ENCODE measurements around the gene INPP4B.

INPP4B gene

GRCh38 chr4:142281999-142282398 is 564.1 kb downstream of the INPP4B start:
- no peaks in the 10 kb centered on the region for H3K27me3 ChIP-seq (replicated peaks; ENCODE audit: control insufficient read depth, insufficient read depth, low read length)
- DNase-seq (ENCODE audit: extremely low read depth, insufficient read length), result no peak
- no peak for TF ChIP-seq CTCF (IDR thresholded peaks at IDR 0.05; ENCODE audit: insufficient read depth, low read length, poor library complexity, severe bottlenecking)
- H3K4me3 ChIP-seq (replicated peaks; ENCODE audit: low read depth, low read length), result no peak overlapping the region
- no peaks in the 10 kb centered on the region for H3K36me3 ChIP-seq (ENCODE audit: control insufficient read depth, insufficient read depth, low read length)

GRCh38 chr4:142278663-142279062 is 567.4 kb downstream of the INPP4B start:
- no peak overlapping the region for H3K4me3 ChIP-seq (replicated peaks; ENCODE audit: low read depth, low read length)
- TF ChIP-seq CTCF (IDR thresholded peaks at IDR 0.05; ENCODE audit: insufficient read depth, low read length, poor library complexity, severe bottlenecking), result no peak
- no peak for DNase-seq (ENCODE audit: extremely low read depth, insufficient read length)
- H3K36me3 ChIP-seq (ENCODE audit: control insufficient read depth, insufficient read depth, low read length), result no peaks in the 10 kb centered on the region
- no peaks in the 10 kb centered on the region for H3K27me3 ChIP-seq (replicated peaks; ENCODE audit: control insufficient read depth, insufficient read depth, low read length)

- H3K27me3 ChIP-seq (replicated peaks; ENCODE audit: control insufficient read depth, insufficient read depth, low read length), result no peaks in the 10 kb centered on the region
- no peak overlapping the region for H3K4me3 ChIP-seq (replicated peaks; ENCODE audit: low read depth, low read length)
- H3K36me3 ChIP-seq (ENCODE audit: control insufficient read depth, insufficient read depth, low read length), result no peaks in the 10 kb centered on the region
- TF ChIP-seq CTCF (IDR thresholded peaks at IDR 0.05; ENCODE audit: insufficient read depth, low read length, poor library complexity, severe bottlenecking), result no peak
- DNase-seq (ENCODE audit: extremely low read depth, insufficient read length), result no peak
Observed at GRCh38 chr4:142278171-142278570, 567.9 kb downstream of the INPP4B start.

GRCh38 chr4:142274137-142274536 is 572.0 kb downstream of the INPP4B start:
- no peak for TF ChIP-seq CTCF (IDR thresholded peaks at IDR 0.05; ENCODE audit: insufficient read depth, low read length, poor library complexity, severe bottlenecking)
- H3K27me3 ChIP-seq (replicated peaks; ENCODE audit: control insufficient read depth, insufficient read depth, low read length), result no peaks in the 10 kb centered on the region
- H3K4me3 ChIP-seq (replicated peaks; ENCODE audit: low read depth, low read length), result no peak overlapping the region
- DNase-seq (ENCODE audit: extremely low read depth, insufficient read length), result no peak
- no peaks in the 10 kb centered on the region for H3K36me3 ChIP-seq (ENCODE audit: control insufficient read depth, insufficient read depth, low read length)

GRCh38 chr4:142272452-142272851 is 573.6 kb downstream of the INPP4B start:
- DNase-seq (ENCODE audit: extremely low read depth, insufficient read length), result no peak
- H3K27me3 ChIP-seq (replicated peaks; ENCODE audit: control insufficient read depth, insufficient read depth, low read length), result no peaks in the 10 kb centered on the region
- no peak overlapping the region for H3K4me3 ChIP-seq (replicated peaks; ENCODE audit: low read depth, low read length)
- TF ChIP-seq CTCF (IDR thresholded peaks at IDR 0.05; ENCODE audit: insufficient read depth, low read length, poor library complexity, severe bottlenecking), result no peak
- H3K36me3 ChIP-seq (ENCODE audit: control insufficient read depth, insufficient read depth, low read length), result no peaks in the 10 kb centered on the region

- H3K4me3 ChIP-seq (replicated peaks; ENCODE audit: low read depth, low read length), result no peak overlapping the region
- DNase-seq (ENCODE audit: extremely low read depth, insufficient read length), result no peak
- no peaks in the 10 kb centered on the region for H3K27me3 ChIP-seq (replicated peaks; ENCODE audit: control insufficient read depth, insufficient read depth, low read length)
- no peak for TF ChIP-seq CTCF (IDR thresholded peaks at IDR 0.05; ENCODE audit: insufficient read depth, low read length, poor library complexity, severe bottlenecking)
- no peaks in the 10 kb centered on the region for H3K36me3 ChIP-seq (ENCODE audit: control insufficient read depth, insufficient read depth, low read length)
Observed at GRCh38 chr4:142271832-142272231, 574.3 kb downstream of the INPP4B start.
